ENCODE measurements around the gene FKBP15.

The FKBP15 gene

GRCh38 chr9:113166039-113166438, 55.0 kb downstream of the FKBP15 start (continued):
- no peak for TF ChIP-seq ZNF169 (tag by site-specific recombination; IDR thresholded peaks at IDR 0.05)

GRCh38 chr9:113164536-113165300, 56.4 kb downstream of the FKBP15 start:
- ChIA-PET POLR2A (no interaction called here), CTCF (no interaction called here)
- H3K36me3 ChIP-seq (ENCODE audit: control insufficient read depth in 2 of 2, insufficient read depth in 1 of 2, low read length in 2 of 2), result peaks cover 8 to 89% of the 10 kb centered on the region in 2 experiments
- no peak for TF ChIP-seq ZSCAN23 (tag by site-specific recombination; IDR thresholded peaks at IDR 0.05)
- no peak for TF ChIP-seq ZNF211 (tag by site-specific recombination; IDR thresholded peaks at IDR 0.05; ENCODE audit: low read depth)
- TF ChIP-seq HOXD13 (CRISPR knock-in tag; IDR thresholded peaks at IDR 0.05; ENCODE audit: borderline replicate concordance), result no peak
- no peak for TF ChIP-seq ZNF394 (tag by site-specific recombination; IDR thresholded peaks at IDR 0.05; ENCODE audit: borderline replicate concordance)
- no peak for TF ChIP-seq ZNF10 (tag by site-specific recombination; IDR thresholded peaks at IDR 0.05)
- no peak for TF ChIP-seq ZNF600 (tag by site-specific recombination; IDR thresholded peaks at IDR 0.05)
- no peak for TF ChIP-seq ZNF513 (tag by site-specific recombination; IDR thresholded peaks at IDR 0.05)
- TF ChIP-seq ZNF514 (tag by site-specific recombination; IDR thresholded peaks at IDR 0.05), result no peak
- no peak for TF ChIP-seq ZEB2 (tag by site-specific recombination; IDR thresholded peaks at IDR 0.05)
- no peak for TF ChIP-seq BCL11B (tag by site-specific recombination; IDR thresholded peaks at IDR 0.05; ENCODE audit: low read depth)
- TF ChIP-seq KLF8 (tag by site-specific recombination; IDR thresholded peaks at IDR 0.05), result no peak
- no peak for TF ChIP-seq YY2 (tag by site-specific recombination; IDR thresholded peaks at IDR 0.05)
- no peak for TF ChIP-seq TCF7L2 (IDR thresholded peaks at IDR 0.05; ENCODE audit: borderline replicate concordance, low read depth, low read length)
- TF ChIP-seq, protein P1, sequence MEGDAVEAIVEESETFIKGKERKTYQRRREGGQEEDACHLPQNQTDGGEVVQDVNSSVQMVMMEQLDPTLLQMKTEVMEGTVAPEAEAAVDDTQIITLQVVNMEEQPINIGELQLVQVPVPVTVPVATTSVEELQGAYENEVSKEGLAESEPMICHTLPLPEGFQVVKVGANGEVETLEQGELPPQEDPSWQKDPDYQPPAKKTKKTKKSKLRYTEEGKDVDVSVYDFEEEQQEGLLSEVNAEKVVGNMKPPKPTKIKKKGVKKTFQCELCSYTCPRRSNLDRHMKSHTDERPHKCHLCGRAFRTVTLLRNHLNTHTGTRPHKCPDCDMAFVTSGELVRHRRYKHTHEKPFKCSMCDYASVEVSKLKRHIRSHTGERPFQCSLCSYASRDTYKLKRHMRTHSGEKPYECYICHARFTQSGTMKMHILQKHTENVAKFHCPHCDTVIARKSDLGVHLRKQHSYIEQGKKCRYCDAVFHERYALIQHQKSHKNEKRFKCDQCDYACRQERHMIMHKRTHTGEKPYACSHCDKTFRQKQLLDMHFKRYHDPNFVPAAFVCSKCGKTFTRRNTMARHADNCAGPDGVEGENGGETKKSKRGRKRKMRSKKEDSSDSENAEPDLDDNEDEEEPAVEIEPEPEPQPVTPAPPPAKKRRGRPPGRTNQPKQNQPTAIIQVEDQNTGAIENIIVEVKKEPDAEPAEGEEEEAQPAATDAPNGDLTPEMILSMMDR (tag by site-specific recombination; IDR thresholded peaks at IDR 0.05), result no peak
- TF ChIP-seq ZNF266 (tag by site-specific recombination; IDR thresholded peaks at IDR 0.05; ENCODE audit: low read depth), result no peak
- TF ChIP-seq REPIN1 (tag by site-specific recombination; IDR thresholded peaks at IDR 0.05; ENCODE audit: low read depth), result no peak
- no peak for TF ChIP-seq ZNF843 (tag by site-specific recombination; IDR thresholded peaks at IDR 0.05)
- no peak for TF ChIP-seq TRIM28 (IDR thresholded peaks at IDR 0.05; ENCODE audit: borderline replicate concordance, low read length)
- TF ChIP-seq KLF16 (tag by site-specific recombination; IDR thresholded peaks at IDR 0.05), result no peak
- H3K4me1 ChIP-seq (ENCODE audit: control insufficient read depth, insufficient read depth, low read length), result no peaks in the 10 kb centered on the region
- H3K9me3 ChIP-seq (ENCODE audit: control insufficient read depth, insufficient read depth, low read depth, low read length), result no peaks in the 10 kb centered on the region
- H3K4me3 ChIP-seq (ENCODE audit: low read depth, low read length), result no peak overlapping the region
- no peak overlapping the region for H3K27ac ChIP-seq (ENCODE audit: extremely low read depth, low read depth, low read length)

- CTCF ChIA-PET, result interaction anchor here (0.9 kb wide), 1 partner anchor 493 kb away, joined by 4 read pairs; no protein-coding TSS in a partner anchor
- peaks cover 6 to 83% of the 10 kb centered on the region in 2 experiments for H3K36me3 ChIP-seq (ENCODE audit: control insufficient read depth in 2 of 2, insufficient read depth in 1 of 2, low read length in 2 of 2)
- POLR2A ChIA-PET, result interaction anchor here (1.2 kb wide), 1 partner anchor 12 kb away, joined by 3 read pairs; the partner anchor contains the start of gene SLC31A2
- H3K27ac ChIP-seq (ENCODE audit: extremely low read depth, low read depth, low read length), result no peak overlapping the region
- no peaks in the 10 kb centered on the region for H3K9me3 ChIP-seq (ENCODE audit: control insufficient read depth, insufficient read depth, low read depth, low read length)
- no peak overlapping the region for H3K4me3 ChIP-seq (ENCODE audit: low read depth, low read length)
- no peaks in the 10 kb centered on the region for H3K4me1 ChIP-seq (ENCODE audit: control insufficient read depth, insufficient read depth, low read length)
- no peak for TF ChIP-seq ZNF664 (tag by site-specific recombination; IDR thresholded peaks at IDR 0.05)
- TF ChIP-seq ZNF645 (tag by site-specific recombination; IDR thresholded peaks at IDR 0.05), result no peak
- no peak for TF ChIP-seq KLF8 (tag by site-specific recombination; IDR thresholded peaks at IDR 0.05)
- TF ChIP-seq ZBTB1 (tag by site-specific recombination; IDR thresholded peaks at IDR 0.05), result no peak
- no peak for TF ChIP-seq ZBTB8A (tag by site-specific recombination; IDR thresholded peaks at IDR 0.05)
- TF ChIP-seq ZNF585B (tag by site-specific recombination; IDR thresholded peaks at IDR 0.05), result no peak
- no peak for TF ChIP-seq ZBTB6 (tag by site-specific recombination; IDR thresholded peaks at IDR 0.05)
- TF ChIP-seq ZNF112 (tag by site-specific recombination; IDR thresholded peaks at IDR 0.05), result no peak
- no peak for TF ChIP-seq ZSCAN30 (tag by site-specific recombination; IDR thresholded peaks at IDR 0.05)
- no peak for TF ChIP-seq SETDB1 (IDR thresholded peaks at IDR 0.05; ENCODE audit: insufficient read length, low read length)
- TF ChIP-seq ZNF544 (tag by site-specific recombination; IDR thresholded peaks at IDR 0.05), result no peak
- TF ChIP-seq ZNF514 (tag by site-specific recombination; IDR thresholded peaks at IDR 0.05), result no peak
Measured at GRCh38 chr9:113163001-113163400, 58.1 kb downstream of the FKBP15 start.

Data from HEK293 (cell line).